Measurements from ENCODE around the gene PIK3CB. TPM values are rescaled to one million over a fixed set of nuclear protein-coding genes. Genes with fewer than 3 reads are reported as not detected.

PIK3CB gene
- total and polyA plus RNA-seq, 10 of the 15 experiments (the other 5 are each of a cell fraction or from before 2014, with no cell fraction given): 5.0 to 18.4 (median 10.4) TPM

DNA sequence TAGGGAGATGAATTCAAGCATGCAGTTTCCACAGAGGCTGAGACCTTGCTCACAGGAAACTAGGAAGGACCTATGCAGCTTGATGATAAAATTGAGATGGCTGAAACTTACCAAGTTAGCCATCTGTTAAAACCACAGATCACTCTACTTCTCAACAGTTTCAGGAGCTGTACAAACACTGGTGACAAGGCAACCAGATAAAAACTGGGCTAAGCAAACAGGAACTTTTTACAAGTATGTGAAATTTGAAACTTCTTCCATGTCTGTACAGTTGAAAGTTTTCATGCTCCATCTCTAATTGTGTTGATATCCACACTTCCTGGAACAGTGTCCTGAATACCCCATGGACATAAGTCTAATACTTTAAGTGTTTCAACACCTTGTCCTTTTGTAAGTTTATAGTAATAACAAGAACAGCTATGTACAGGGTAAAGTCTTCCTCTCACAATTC, 147.9 kb downstream of the PIK3CB start:
- Histone ChIP-seq H4K20me1 (ENCODE audit: control insufficient read depth, insufficient read depth) (no peaks in the 10 kb centered on the region), H3K9ac (ENCODE audit: control insufficient read depth, insufficient read depth, low read length) (no peak overlapping the region), H3K36me3 (ENCODE audit: control insufficient read depth in 2 of 2, insufficient read depth in 2 of 2, low read length in 1 of 2) (peaks cover 0 to 7% of the 10 kb centered on the region in 2 experiments; a peak in 1 of 4 replicates), H3K9me3 (replicated peaks; ENCODE audit: control insufficient read depth, insufficient read depth, low read length) (no peaks in the 10 kb centered on the region), H3K4me2 (ENCODE audit: control insufficient read depth, insufficient read depth) (0 out of 2 replicates have a peak overlapping the region, but pooled peaks have one; percentile 11), H3K27me3 (replicated peaks in 1 of 2; ENCODE audit: control insufficient read depth in 2 of 2, insufficient read depth in 2 of 2, low read length in 1 of 2) (no peaks in the 10 kb centered on the region), H3K4me1 (ENCODE audit: control insufficient read depth, insufficient read depth, low read length) (peaks cover 14% of the 10 kb centered on the region), H3K79me2 (ENCODE audit: control insufficient read depth, insufficient read depth, low read length) (no peaks in the 10 kb centered on the region), H2AFZ (ENCODE audit: control insufficient read depth, low read depth, low read length) (no peak overlapping the region), H3K4me3 (no peak overlapping the region), H3K27ac (ENCODE audit: control insufficient read depth, insufficient read depth) (peak overlapping the region; percentile 53; the same call in 1 of the 2 replicates)
- intact Hi-C loops (cut with micrococcal nuclease; ENCODE audit: unreplicated experiment) (loop anchor here (2.0 kb wide), 1 partner anchor 92 kb away; the partner anchor contains the start of gene CEP70), in situ Hi-C loops (cut with MboI) (no loop called here)
- RAD21 ChIA-PET (ENCODE audit: unreplicated experiment): interaction anchor here (0.6 to 5.2 kb wide), 9 partner anchors 8 to 237 kb away, joined by 3 to 50 read pairs (median 3); partner anchors contain the start of gene CEP70
- FAIRE-seq (peak; percentile 80), ATAC-seq (peak; percentile 99), DNase-seq (ENCODE audit: low read depth, low spot score) (peak; percentile 82)
- no TSS peak for BruUV-seq (replicated peaks)
- CTCF ChIA-PET: interaction anchor here (0.6 to 5.3 kb wide), 11 partner anchors 8 to 1041 kb away, joined by 3 to 39 read pairs (median 6); partner anchors contain the start of gene CEP70
- POLR2A ChIA-PET: interaction anchor here (0.6 to 1.7 kb wide), 8 partner anchors 13 to 229 kb away, joined by 3 to 6 read pairs (median 4); partner anchors contain the start of gene CEP70
- SMC1A ChIA-PET (ENCODE audit: uncharacterized antibody, unreplicated experiment): interaction anchor here (0.6 to 4.6 kb wide), 22 partner anchors 8 to 1138 kb away, joined by 3 to 32 read pairs (median 4); partner anchors contain the start of gene CEP70
- TF ChIP-seq PAX8 (IDR thresholded peaks at IDR 0.05): no peak
- TF ChIP-seq YY1 (IDR thresholded peaks at IDR 0.05; ENCODE audit: low read depth, low read length): no peak
- peak; percentile 46; the same call in 1 of the 2 replicates for TF ChIP-seq MEF2A (IDR thresholded peaks at IDR 0.05; ENCODE audit: insufficient read depth, low read depth, low read length)
- TF ChIP-seq ZNF384 (IDR thresholded peaks at IDR 0.05; ENCODE audit: borderline replicate concordance, low read depth, low read length): no peak
- peak; percentile 96 for TF ChIP-seq RUNX3 (IDR thresholded peaks at IDR 0.05; ENCODE audit: low read length)
- TF ChIP-seq KLF5 (IDR thresholded peaks at IDR 0.05; ENCODE audit: partially characterized antibody): no peak
- no peak for TF ChIP-seq ZZZ3 (IDR thresholded peaks at IDR 0.05; ENCODE audit: control insufficient read depth, insufficient read length, low read depth)
- TF ChIP-seq SREBF1 (IDR thresholded peaks at IDR 0.05; ENCODE audit: low read length): no peak
- TF ChIP-seq MYC (IDR thresholded peaks at IDR 0.05; ENCODE audit: insufficient read depth, insufficient read length, insufficient replicate concordance, low read length, severe bottlenecking): no peak
- peak; percentile 53; the same call in 1 of the 2 replicates for TF ChIP-seq IKZF1 (conservative IDR thresholded peaks at IDR 0.05)
- TF ChIP-seq, protein P1, sequence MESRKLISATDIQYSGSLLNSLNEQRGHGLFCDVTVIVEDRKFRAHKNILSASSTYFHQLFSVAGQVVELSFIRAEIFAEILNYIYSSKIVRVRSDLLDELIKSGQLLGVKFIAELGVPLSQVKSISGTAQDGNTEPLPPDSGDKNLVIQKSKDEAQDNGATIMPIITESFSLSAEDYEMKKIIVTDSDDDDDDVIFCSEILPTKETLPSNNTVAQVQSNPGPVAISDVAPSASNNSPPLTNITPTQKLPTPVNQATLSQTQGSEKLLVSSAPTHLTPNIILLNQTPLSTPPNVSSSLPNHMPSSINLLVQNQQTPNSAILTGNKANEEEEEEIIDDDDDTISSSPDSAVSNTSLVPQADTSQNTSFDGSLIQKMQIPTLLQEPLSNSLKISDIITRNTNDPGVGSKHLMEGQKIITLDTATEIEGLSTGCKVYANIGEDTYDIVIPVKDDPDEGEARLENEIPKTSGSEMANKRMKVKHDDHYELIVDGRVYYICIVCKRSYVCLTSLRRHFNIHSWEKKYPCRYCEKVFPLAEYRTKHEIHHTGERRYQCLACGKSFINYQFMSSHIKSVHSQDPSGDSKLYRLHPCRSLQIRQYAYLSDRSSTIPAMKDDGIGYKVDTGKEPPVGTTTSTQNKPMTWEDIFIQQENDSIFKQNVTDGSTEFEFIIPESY (IDR thresholded peaks at IDR 0.05): no peak
- no peak for TF ChIP-seq BHLHE40 (IDR thresholded peaks at IDR 0.05; ENCODE audit: borderline replicate concordance in 1 of 2, low read depth in 2 of 2, low read length in 1 of 2)
- TF ChIP-seq, protein P2, sequence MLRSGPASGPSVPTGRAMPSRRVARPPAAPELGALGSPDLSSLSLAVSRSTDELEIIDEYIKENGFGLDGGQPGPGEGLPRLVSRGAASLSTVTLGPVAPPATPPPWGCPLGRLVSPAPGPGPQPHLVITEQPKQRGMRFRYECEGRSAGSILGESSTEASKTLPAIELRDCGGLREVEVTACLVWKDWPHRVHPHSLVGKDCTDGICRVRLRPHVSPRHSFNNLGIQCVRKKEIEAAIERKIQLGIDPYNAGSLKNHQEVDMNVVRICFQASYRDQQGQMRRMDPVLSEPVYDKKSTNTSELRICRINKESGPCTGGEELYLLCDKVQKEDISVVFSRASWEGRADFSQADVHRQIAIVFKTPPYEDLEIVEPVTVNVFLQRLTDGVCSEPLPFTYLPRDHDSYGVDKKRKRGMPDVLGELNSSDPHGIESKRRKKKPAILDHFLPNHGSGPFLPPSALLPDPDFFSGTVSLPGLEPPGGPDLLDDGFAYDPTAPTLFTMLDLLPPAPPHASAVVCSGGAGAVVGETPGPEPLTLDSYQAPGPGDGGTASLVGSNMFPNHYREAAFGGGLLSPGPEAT (IDR thresholded peaks at IDR 0.05; ENCODE audit: low read depth): 0 out of 2 replicates have a peak, but pooled peaks have one; percentile 37
- TF ChIP-seq, protein P3, sequence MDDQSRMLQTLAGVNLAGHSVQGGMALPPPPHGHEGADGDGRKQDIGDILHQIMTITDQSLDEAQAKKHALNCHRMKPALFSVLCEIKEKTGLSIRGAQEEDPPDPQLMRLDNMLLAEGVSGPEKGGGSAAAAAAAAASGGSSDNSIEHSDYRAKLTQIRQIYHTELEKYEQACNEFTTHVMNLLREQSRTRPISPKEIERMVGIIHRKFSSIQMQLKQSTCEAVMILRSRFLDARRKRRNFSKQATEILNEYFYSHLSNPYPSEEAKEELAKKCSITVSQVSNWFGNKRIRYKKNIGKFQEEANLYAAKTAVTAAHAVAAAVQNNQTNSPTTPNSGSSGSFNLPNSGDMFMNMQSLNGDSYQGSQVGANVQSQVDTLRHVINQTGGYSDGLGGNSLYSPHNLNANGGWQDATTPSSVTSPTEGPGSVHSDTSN (IDR thresholded peaks at IDR 0.05; ENCODE audit: insufficient replicate concordance, low read depth, low read length): no peak
- TF ChIP-seq EED (IDR thresholded peaks at IDR 0.05; ENCODE audit: low read depth): peak; percentile 74; the same call in 1 of the 2 replicates
- TF ChIP-seq JUND (IDR thresholded peaks at IDR 0.05; ENCODE audit: low read depth, low read length): no peak
- TF ChIP-seq RAD21 (IDR thresholded peaks at IDR 0.05; ENCODE audit: insufficient read depth, low read depth, low read length): no peak
- TF ChIP-seq CEBPB (IDR thresholded peaks at IDR 0.05; ENCODE audit: borderline replicate concordance in 1 of 2, low read depth in 2 of 2, low read length in 2 of 2): peak in 1 of 2 experiments; percentile 53; a peak in 1 of 4 replicates
- no peak for TF ChIP-seq SPI1 (IDR thresholded peaks at IDR 0.05; ENCODE audit: borderline replicate concordance, insufficient read depth, low read depth, low read length)
- TF ChIP-seq FOXM1 (IDR thresholded peaks at IDR 0.05; ENCODE audit: low read depth, low read length): 0 out of 2 replicates have a peak, but pooled peaks have one; percentile 29
